Transverse colon (tissue), 3 donors: ENCODE measurements around the gene IL1RL1.

Source experiments
- POLR2A ChIP-seq: fragments of 450-650 bp; IDR thresholded peaks from one replicate; pipeline ENCODE4 v1.6.1; 2016; ENCODE audit warnings: antibody characterized with exemption, mild to moderate bottlenecking, moderate library complexity
- TF ChIP-seq, protein P1 (sequence below), 5 experiments: fragments of 200-600 bp in 3 of 5; fragments of 450-650 bp in 2 of 5; sonication (generic) in 3 of 5; IDR thresholded peaks; 1 replicate in 2 of 5; 2 replicates in 3 of 5; pipeline ENCODE4 v1.5.1; 2016 to 2017; ENCODE audit warnings: antibody characterized with exemption in 5 of 5, inconsistent platforms in 3 of 5, mild to moderate bottlenecking in 2 of 5, moderate library complexity in 1 of 5

DNA sequence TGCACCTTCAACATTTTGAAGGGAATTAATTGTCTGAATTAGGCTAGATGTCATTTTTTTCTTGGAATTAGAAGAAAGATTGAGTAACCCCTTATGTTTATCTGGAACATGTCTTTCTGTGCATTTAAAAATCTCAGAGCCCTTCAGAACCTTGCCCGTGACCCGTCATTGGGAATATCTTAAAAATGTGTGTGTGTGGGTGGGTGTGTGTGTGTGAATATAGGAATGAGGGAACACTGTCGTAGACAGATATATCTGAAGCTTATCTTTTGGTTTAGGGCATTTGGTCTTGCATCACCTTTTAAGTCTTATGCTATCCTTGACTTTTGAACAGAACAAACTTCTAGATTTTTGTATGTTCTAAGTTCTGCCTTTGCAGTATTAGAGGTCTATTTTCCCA lies 13.5 kb upstream of the IL1RL1 start:
- TF ChIP-seq, protein P1, sequence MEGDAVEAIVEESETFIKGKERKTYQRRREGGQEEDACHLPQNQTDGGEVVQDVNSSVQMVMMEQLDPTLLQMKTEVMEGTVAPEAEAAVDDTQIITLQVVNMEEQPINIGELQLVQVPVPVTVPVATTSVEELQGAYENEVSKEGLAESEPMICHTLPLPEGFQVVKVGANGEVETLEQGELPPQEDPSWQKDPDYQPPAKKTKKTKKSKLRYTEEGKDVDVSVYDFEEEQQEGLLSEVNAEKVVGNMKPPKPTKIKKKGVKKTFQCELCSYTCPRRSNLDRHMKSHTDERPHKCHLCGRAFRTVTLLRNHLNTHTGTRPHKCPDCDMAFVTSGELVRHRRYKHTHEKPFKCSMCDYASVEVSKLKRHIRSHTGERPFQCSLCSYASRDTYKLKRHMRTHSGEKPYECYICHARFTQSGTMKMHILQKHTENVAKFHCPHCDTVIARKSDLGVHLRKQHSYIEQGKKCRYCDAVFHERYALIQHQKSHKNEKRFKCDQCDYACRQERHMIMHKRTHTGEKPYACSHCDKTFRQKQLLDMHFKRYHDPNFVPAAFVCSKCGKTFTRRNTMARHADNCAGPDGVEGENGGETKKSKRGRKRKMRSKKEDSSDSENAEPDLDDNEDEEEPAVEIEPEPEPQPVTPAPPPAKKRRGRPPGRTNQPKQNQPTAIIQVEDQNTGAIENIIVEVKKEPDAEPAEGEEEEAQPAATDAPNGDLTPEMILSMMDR (IDR thresholded peaks at IDR 0.05): no peak
- no peak for TF ChIP-seq POLR2A
